Measurements from ENCODE around the gene GNAZ.

The GNAZ gene

DNA sequence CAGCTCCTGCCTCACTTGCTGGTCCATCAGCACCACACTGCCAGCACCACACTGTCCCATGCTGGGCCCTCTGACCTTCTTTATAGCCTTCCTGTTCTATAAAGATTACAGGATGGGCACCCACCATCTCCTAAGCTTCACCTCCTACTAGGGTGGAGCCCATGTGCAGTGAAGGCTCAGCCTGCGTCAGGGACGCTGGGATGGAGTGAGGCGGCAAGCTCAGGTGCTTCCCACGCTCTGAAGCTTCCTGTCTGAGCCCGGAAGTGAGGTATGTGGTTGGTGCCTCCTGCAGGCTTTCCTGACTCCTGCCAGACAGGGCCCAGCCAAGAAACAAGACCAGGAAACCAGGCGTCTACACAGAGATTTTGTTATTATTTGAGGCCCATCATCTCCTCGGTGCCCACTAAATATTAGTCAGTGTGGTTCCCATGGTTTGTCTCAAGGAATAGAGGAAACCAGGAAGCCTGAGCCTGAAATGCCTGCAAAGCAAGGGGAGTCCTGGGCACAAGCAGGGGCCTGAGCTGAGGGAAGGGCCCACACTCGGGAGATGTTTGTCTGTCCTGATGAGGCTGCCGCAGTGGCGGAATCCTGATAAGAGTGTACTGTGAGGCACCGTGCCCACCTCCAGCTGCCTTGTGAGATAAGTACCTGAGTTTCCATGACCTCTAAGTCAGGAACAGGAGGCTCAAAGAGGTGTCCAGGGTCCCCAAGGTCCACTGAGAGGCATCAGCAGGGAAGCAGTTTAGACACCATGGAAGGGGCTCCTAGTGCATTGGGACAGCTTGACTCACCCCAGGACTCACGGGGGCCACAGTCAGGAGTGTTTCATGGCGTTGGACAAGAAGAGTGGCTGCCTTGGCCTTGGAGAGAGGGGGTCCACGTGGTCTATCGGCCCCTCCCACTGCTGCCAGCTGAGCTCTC is 49.4 kb downstream of the GNAZ start:
- DNase-seq (ENCODE audit: low spot score), result no peak

DNA sequence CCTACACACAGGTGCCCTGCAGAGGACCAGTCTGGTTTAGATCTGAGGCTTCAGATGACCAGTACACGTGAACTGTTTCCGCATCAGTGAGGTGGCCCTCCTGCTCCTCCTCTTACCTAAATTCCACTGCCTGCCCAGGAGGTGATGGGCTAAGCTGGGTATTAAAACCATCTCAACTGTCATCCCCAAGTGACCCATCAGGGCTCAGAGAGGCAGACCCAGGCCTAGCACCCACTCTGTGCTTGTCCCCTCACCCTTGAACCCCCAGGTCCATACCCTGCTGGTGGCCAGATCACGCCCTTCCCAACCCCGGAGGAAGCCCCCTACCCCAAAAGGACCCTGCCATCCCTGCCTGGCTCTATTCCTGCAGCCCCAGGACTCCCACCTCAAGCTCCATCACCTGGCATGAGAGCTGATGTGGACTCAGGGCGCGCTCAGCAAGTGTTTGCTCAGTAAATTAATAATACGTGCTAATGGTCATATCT is 50.1 kb downstream of the GNAZ start:
- DNase-seq (ENCODE audit: low spot score), result no peak

DNA sequence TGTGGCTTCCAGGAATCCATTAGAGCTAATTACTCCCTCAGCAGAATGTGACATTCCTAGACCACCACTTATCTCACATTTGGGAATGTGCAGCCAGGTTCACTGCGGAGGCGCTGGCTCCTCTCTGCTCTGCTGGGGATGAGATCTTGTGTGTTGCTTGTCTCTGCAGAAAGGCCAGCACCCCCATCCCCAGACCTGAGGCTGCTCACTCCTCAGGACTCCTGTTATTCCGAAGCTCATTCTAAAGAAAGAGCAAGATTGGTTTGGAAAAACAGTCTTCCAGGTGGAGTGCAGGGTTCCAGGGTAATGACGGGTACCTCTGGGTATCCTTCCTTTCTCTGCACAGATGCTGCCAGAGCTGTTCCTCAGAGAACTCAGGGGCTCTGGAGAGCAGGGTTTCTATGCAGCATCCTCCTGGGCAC is 50.7 kb downstream of the GNAZ start:
- no peak for DNase-seq (ENCODE audit: low spot score)

DNA sequence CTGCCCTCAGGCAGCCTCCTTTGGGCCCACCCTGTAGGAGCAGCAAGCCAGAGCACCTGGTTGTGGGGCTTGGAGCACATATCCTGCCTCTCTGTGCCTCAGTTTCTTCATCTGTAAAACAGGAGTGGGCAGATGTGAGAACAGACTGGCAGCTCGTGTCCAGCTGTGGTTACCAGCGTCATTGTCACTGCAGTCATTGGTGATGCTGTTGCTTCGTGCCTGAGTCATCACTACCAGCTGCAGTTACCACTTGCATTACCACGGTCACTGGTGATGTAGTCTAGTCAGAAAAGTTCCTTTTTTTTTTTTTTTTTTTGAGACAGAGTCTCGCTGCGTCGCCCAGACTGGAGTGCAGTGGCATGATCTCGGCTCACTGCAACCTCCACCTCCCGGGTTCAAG is 51.1 kb downstream of the GNAZ start:
- peak; percentile 50 for DNase-seq (ENCODE audit: low spot score)

DNA sequence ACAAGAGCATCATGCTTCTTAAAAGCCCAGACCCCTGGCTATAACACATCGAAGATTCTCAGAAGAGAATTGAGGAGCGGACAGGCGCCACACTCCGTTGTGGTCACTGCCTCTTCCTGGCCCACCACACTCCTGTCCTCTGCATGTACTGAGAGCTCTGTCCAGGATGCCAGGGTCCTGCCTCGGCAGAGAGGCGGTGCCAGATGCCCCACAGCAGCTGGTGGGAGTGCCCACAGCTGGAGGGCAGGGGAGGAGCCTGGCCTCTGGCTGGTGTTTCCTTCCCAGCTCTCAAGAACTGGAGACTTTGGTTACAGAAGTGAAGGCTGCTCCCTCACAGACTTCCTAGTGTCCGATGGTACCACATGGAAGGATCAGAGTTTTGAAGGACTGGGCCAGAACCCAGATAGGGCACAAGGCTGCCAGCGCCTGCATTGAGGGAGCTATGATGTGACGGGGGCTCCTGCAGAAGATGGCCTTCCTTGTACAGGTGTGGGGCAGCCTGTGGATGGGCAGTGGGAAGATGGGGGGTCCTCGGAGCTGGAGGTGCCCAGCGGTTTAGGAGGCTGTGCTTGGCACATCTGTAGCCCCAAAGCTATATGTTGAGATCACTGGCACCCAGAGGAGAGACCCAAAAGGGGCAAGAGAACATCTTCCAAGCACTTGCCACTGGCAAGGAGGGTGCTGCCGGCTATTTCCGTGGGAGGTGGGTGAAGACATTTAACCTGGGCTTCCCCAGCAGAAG is 52.1 kb downstream of the GNAZ start:
- no peak for DNase-seq (ENCODE audit: low spot score)

DNA sequence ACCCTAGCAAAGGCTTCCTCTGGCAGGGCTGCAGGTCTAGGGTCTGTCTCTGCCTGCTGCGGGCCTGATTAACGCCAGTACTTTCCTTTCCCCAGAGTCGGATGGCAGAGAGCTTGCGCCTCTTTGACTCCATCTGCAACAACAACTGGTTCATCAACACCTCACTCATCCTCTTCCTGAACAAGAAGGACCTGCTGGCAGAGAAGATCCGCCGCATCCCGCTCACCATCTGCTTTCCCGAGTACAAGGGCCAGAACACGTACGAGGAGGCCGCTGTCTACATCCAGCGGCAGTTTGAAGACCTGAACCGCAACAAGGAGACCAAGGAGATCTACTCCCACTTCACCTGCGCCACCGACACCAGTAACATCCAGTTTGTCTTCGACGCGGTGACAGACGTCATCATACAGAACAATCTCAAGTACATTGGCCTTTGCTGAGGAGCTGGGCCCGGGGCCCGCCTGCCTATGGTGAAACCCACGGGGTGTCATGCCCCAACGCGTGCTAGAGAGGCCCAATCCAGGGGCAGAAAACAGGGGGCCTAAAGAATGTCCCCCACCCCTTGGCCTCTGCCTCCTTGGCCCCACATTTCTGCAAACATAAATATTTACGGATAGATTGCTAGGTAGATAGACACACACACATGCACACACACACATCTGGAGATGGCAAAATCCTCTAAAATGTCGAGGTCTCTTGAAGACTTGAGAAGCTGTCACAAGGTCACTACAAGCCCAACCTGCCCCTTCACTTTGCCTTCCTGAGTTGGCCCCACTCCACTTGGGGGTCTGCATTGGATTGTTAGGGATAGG is 52.9 kb downstream of the GNAZ start:
- DNase-seq (ENCODE audit: low spot score), result no peak

DNA sequence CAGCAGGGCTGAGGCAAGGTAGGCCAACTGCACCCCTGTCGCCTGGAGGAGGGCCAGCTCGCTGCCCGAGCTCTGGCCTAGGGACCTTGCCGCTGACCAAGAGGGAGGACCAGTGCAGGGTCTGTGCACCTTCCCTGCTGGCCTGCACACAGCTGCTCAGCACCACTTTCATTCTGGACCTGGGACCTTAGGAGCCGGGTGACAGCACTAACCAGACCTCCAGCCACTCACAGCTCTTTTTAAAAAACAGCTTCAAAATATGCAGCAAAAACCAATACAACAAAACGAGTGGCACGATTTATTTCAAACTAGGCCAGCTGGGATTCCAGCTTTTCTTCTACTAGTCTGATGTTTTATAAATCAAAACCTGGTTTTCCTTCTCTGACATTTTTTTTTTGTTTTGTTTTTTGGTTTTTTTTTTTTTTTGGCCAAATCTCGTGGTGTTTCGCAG is 53.5 kb downstream of the GNAZ start:
- no peak for DNase-seq (ENCODE audit: low spot score)

DNA sequence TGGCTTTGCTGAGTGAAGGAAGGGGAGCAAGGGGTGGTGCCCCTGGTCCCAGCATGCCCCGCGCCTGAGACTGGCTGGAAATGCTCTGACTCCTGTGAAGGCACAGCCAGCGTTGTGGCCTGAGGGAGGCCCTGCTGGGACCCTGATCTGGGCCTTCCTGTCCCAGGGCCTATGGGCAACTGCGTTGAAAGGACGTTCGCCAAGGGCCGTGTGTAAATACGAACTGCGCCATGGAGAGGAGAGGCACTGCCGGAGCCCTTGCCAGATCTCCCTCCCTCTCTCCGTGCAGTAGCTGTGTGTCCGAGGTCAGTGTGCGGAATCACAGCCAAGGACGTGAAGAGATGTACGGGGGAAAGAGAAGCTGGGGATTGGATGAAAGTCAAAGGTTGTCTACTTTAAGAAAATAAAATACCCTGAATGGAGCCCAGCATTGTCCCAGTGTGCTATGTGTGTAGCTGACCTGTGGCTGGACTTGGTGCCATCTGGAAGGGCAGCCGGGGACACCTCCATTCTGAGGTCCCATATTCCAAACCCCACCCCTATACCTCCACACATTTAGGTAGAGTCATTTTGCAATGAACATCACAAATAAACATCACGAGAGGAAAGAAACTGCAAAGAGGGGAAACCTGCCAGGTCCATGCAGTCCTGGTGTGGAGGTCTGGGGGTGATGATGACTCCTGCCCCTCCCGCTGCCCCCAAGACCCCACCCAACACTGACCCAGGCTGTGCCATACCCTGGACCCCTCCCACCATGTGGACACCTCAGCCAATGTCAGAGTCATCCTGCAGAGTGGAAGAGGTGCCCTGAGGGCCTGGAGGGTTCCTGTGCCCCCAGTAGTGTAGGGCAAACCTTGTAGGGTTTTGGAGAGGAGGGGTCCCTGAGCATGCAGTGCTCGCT is 54.5 kb downstream of the GNAZ start:
- DNase-seq (ENCODE audit: low spot score), result no peak

DNA sequence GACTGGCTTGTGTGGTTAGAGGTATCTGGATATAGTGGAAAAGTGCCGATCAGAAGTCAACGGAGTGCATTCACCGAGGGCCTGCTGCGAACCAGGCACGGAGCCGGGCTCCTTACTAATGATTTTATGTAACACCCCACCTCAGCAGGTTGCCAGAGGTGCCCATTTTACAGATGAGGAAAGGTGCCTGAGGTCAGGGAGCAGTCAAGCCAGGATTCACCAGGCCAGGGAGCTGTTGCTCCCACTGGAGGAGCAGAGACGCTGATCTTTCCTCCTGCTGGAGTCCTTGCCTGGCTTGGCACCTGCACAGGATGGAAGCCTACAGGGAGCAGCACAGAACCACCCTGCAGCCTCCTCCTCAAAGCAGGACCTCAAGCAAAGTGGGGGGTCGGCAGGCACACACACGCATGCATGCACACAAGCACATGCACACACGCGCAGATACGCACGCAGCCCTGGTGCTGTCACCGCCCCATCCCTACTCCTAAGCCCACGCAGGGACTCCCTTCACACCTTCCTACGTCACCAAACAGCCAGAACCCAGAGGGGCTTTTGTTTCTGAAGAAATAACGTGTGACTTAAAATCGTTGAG is 55.3 kb downstream of the GNAZ start:
- DNase-seq (ENCODE audit: low spot score), result no peak

DNA sequence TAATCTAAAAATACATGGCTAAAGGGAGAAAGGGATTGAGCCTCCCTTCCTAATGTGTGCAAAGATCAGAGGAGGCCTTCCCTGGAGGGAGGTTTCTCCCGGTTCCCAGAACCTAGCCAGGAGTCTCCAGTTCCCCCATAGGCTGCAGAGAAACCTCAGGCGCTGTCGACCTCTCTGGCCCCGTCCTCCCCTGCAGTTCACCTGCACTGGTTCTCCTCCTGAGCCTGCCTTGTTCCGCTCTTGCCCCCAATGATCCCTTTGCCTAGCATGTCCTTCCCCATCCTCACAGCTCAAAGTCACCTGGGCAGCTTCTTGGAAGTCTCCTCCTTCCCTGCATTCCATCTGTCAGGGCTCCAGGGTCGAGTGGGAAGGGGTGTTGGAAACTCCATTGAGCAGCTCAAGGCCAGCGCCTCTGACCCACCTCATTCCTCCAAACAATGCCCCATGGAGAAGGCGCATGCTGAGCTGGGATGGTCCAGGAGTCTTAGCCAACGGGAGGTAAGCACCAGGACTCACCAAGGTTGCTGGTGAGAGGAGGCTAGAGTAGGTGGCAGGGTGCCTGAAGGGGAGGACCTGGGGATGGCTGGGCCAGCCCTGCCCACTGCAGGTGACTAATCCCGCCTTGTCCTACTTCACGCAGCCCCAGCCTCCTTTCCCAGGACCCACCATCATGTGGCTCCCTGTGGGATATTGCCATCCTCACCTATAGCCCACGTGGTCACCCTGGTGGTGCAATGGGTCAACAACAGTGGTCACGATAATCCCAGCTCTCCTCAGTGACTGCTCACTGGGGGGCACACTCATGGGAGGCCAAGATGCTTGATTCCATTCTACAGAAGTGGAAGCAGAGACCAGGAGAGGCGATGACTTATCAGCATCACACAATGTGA is 56.1 kb downstream of the GNAZ start:
- DNase-seq (ENCODE audit: low spot score), result no peak

DNA sequence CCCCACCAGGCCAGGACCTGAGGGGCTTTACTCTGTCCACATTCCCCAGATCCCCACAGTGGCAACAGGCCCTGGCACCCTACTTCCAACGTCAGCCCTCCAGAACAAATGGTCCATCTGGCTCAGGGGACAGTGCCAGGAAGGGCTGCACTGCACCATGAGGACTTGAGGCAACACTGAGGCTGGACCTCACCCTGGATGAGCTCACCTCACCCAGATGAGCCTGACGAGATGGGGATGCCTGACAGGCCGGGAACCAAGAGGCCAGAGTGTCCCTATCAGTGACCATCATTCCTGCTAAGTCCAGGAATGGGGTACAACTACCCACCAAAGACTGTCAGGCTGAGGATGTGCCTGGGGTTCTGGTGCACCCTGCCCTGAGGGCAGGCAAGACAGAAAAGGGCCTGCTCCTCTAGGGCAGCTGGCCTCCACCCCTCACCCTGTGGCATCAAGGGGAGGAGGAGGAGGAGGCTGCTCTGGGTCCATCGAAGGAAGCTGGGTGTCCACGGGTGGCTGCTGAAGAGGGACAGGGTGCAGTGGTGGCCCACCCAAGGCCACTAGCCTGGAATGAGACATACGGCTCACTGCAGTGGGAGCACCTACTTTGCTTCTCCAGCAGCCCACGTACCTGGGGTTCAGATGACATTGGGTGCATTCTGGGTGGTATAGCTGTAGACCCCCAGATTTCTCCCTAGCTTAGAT is 56.9 kb downstream of the GNAZ start:
- DNase-seq (ENCODE audit: low spot score), result no peak

DNA sequence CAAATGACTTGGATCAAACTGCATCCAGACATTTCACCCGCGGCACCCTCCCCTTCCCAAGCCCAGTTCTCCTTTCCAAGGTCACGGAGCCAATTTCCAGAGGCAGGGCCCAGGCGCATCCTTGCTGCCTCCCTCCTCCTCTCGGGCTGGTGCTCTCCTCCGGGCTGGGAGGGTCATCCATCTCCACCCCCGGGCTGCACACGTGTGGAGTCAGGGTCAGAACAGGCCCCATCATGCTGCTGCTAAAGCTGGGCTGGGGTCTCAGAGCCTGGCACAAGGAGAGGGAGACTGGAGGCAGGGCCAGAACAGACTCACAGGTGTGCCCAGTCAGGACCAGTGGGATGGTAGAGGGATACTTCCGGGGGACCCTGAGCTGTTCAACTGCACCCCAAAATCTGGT is 57.5 kb downstream of the GNAZ start:
- no peak for DNase-seq (ENCODE audit: low spot score)

DNA sequence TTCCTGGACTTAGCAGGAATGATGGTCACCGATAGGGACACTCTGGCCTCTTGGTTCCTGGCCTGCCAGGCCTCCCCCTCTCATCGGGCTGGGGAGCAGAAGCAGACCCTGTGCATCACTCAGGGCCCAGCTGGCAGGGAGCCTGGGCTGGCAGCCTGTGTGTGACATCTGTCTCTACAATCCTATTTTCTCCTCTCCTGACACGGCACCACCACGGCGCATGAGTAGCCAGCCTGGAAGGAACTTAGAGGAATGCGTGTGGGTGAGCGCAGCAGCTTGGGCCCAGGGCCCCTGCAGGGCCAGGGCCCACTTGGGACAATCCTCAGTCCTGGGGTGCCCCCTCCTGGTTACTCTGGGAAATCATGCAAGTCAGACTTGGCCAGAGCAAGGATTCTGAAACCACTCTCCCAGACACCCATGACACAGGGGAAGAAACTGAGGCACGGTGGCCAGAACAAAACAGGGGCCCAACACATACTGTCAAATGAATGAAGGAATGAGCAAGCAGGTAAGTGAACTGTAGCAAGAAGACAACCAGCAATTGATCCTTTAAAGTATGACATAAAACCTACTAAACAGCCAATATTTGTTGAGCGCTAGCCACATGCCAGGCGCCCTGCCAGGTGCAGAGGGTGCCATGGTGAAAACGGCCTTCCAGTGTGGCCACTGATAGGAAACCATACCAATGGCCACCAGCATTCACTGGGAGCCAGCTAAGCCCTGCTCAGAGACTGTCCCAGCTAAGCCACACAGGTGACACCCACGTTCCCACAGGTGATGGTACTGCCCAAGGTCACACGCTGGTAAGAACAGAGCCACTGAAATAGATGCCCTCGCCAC is 58.2 kb downstream of the GNAZ start:
- DNase-seq (ENCODE audit: low spot score), result peak; percentile 81

DNA sequence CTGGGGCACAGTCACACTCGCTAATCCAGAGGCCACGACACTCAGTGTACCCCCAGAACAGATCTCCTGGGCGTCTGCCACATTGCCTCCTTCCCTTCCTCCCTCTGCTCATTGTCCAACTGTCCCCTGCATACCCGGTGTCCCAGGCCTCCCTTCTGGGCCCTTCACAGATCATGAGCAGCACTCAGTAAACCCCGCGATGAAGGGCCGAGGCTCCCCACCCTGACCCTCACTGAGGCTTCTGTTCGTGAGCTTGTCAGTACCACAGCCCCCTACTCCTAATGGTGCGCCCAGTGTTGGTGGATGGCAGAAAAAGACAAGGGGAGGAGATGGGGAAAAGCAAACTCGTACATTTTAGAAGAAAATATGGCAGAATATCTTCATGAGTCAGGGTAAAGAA is 58.8 kb downstream of the GNAZ start:
- no peak for DNase-seq (ENCODE audit: low spot score)

DNA sequence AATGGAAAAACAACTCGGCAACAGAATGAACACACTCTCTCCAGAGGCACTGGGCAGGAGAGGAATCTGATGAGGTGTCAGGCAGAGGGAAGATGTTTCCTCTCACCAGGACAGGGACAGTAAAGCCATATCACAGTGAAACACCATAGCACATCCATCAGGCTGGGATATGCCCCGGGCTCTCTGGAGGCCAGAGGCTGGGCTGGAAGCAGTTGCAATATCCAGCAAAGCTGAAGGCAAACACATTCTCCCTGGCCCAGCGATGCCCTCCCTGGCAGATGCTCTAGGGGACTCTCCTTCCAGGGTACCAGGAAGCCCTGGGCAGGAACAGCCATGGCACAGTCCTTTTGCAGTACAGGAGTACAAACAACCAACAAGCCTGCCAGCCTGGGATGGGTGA is 60.4 kb downstream of the GNAZ start:
- no peak for DNase-seq (ENCODE audit: low spot score)

DNA sequence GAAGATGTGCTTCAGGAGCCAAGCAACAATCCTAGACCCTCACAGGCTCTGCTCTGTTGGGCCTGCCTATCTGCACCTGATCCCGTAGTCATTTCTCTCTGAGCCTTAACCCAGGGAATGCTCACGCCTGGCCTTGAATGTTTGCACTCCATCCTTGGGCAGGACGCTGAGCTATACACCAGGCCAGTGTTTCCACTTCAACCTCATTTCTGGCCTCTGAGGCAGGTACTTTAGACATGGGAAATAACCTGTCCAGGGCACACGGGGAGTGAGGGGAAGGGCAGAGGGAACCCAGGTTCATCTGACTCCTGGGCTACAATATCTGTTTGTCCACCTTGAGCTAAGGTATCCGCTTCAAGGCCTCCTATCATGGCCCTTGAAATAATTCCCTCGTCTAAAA is 61.6 kb downstream of the GNAZ start:
- no peak for DNase-seq (ENCODE audit: low spot score)

DNA sequence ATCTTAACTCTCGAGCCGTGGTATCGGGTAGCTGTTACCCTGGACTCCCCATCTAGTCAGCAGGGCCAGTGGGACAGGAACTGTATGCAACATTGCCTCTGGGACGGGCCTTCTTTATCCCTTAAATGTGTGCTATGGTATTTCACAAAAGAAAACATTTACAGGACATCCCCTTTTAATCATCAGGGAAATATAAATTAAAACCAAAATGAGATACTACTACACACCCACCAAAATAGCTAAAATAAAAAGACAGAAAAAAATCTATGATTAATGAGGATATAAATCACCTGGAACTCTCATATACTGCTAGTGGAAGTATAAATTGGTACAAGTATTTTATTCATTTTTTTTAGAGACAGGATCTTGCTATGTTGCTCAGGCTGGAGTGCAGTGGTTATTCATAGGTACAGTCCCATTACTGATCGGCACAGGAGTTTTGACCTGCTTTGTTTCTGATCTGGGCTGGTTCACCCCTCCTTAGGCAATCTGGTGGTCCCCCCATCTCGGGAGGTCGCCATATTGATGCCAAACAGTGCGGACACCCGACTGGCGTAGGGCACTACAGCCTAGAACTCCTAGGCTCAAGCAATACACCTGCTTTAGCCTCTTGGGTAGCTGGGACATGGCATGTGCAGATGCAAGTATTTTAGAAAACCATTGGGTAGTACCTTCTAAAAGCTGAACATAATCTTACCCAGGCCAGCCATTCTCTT is 62.2 kb downstream of the GNAZ start:
- DNase-seq (ENCODE audit: low spot score), result no peak

DNA sequence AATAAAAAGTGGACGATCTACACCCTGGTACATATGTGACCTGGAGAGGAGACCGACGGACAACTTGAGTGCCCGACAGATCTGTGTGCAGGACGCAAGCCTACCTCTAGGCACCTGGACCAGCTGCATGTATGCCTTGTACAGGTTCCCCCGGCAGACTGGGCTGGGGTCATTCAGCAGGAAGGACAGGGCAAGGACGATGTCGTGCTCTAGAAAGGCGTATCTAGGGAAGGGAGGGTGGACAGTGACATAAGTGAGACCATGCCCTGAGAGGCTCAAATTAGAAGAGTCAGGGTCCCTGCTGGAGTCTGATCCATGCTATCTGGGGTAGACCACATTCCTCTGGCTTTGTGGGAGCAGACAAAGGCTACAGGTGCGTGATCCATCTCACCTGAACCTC is 63.6 kb downstream of the GNAZ start:
- no peak for DNase-seq (ENCODE audit: low spot score)

All from NAMALWA (cell line).